Endothelial cell of umbilical vein (primary cell): ENCODE data around the gene BIN2. TPM values are rescaled to one million over a fixed set of nuclear protein-coding genes. Genes with fewer than 3 reads are reported as not detected.

ENCODE experiments used
- BruUV-seq: library from RNA; stranded (reverse); fragments of 400-500 nt; replicated peaks from 2 replicates; lab custom pipeline; 2021; lab: Mats Ljungman, UMichigan
- CTCF ChIA-PET: fragments of 300-600, 350-600 bp; sonication (Branson Sonifier 250); formaldehyde crosslinking; loops from one replicate; lab custom pipeline; 2021; ENCODE audit warnings: antibody characterized with exemption, inconsistent platforms; lab: Charles Lee
- POLR2A ChIA-PET: fragments of 300-600, 350-600 bp; sonication (Branson Sonifier 250); formaldehyde crosslinking; loops from one replicate; lab custom pipeline; 2021; ENCODE audit warnings: antibody characterized with exemption, inconsistent platforms; lab: Charles Lee
- DNase-seq: peaks from one replicate; pipeline ENCODE4 v3.0.0-alpha.2; 2011; ENCODE audit warnings: low read depth, low spot score
- FAIRE-seq: peaks from 2 replicates; lab custom pipeline; 2011; peaks lifted over from hg19 to GRCh38; lab: Jason Lieb, UNC
- H2AFZ ChIP-seq: 2 replicates; pipeline ENCODE4 v1.6.0; 2012; ENCODE audit warnings: low read depth, low read length, control low read depth, inconsistent platforms
- H3K27ac ChIP-seq: 2 replicates; pipeline ENCODE4 v1.5.1; 2011; ENCODE audit warnings: low read depth, mild to moderate bottlenecking, control low read depth, low read length, moderate library complexity; ENCODE audit not compliant: insufficient read depth
- H3K27me3 ChIP-seq, 2 experiments: 2 replicates each; pipeline versions ENCODE4 v1.6.0 to v1.6.1; 2011; ENCODE audit warnings: low read length in 2 of 2, mixed read lengths in 1 of 2; ENCODE audit not compliant: control insufficient read depth in 2 of 2, insufficient read depth in 2 of 2
- H3K36me3 ChIP-seq, 2 experiments: 2 replicates in 1 of 2; 3 replicates in 1 of 2; pipeline ENCODE4 v1.5.1; 2011; ENCODE audit warnings: low read length in 2 of 2, mild to moderate bottlenecking in 1 of 2, moderate library complexity in 1 of 2; ENCODE audit not compliant: control insufficient read depth in 2 of 2, insufficient read depth in 2 of 2; ENCODE audit errors: extremely low read depth in 1 of 2
- H3K4me1 ChIP-seq: 3 replicates; pipeline ENCODE4 v1.5.1; 2011; ENCODE audit warnings: mild to moderate bottlenecking, low read length; ENCODE audit not compliant: control insufficient read depth, insufficient read depth; ENCODE audit errors: extremely low read depth
- H3K4me2 ChIP-seq: 2 replicates; pipeline ENCODE4 v1.6.1; 2011; ENCODE audit warnings: low read length, control low read depth, mixed read lengths; ENCODE audit not compliant: insufficient read depth
- H3K4me3 ChIP-seq, 3 experiments: fragments of 200-600 bp in 1 of 3; sonication (generic), shearing (Covaris generic) in 1 of 3; replicated peaks in 1 of 3; 2 replicates each; pipeline ENCODE4 v1.5.1; 2011 to 2016; ENCODE audit warnings: control low read depth in 3 of 3, low read length in 3 of 3, mild to moderate bottlenecking in 2 of 3, inconsistent platforms in 1 of 3, low read depth in 1 of 3, moderate library complexity in 1 of 3; ENCODE audit not compliant: insufficient read depth in 1 of 3
- H3K79me2 ChIP-seq: 2 replicates; pipeline ENCODE4 v1.6.0; 2012; ENCODE audit warnings: low read length, inconsistent platforms; ENCODE audit not compliant: control insufficient read depth, insufficient read depth
- H3K9ac ChIP-seq: replicated peaks from 2 replicates; pipeline ENCODE3; 2011; ENCODE audit warnings: low read length, control low read depth; ENCODE audit not compliant: insufficient read depth; ENCODE audit errors: extremely low read depth
- H3K9me1 ChIP-seq: replicated peaks from 3 replicates; pipeline ENCODE4 v1.6.0; 2011; ENCODE audit warnings: mild to moderate bottlenecking, low read length; ENCODE audit not compliant: control insufficient read depth, insufficient read depth; ENCODE audit errors: extremely low read depth
- H3K9me3 ChIP-seq: replicated peaks from 2 replicates; pipeline ENCODE4 v1.5.1; 2012; ENCODE audit warnings: low read length, inconsistent platforms; ENCODE audit not compliant: control insufficient read depth, insufficient read depth
- H4K20me1 ChIP-seq: replicated peaks from 2 replicates; pipeline ENCODE3; 2011; ENCODE audit warnings: mild to moderate bottlenecking, low read length; ENCODE audit not compliant: control insufficient read depth, insufficient read depth; ENCODE audit errors: extremely low read depth
- CTCF ChIP-seq, 2 donors: IDR thresholded peaks; 1 replicate in 1 of 2; 2 replicates in 1 of 2; pipeline ENCODE4 v1.5.1; 2011; ENCODE audit warnings: low read length in 2 of 2, mild to moderate bottlenecking in 2 of 2, moderate library complexity in 2 of 2, control low read depth in 1 of 2, inconsistent platforms in 1 of 2, low read depth in 1 of 2; ENCODE audit not compliant: insufficient read depth in 1 of 2; ENCODE audit errors: extremely low read depth in 1 of 2
- EZH2 ChIP-seq: IDR thresholded peaks from 2 replicates; pipeline ENCODE4 v1.6.1; 2012; ENCODE audit warnings: borderline replicate concordance, low read depth, mild to moderate bottlenecking, moderate library complexity, low read length, inconsistent platforms; ENCODE audit not compliant: severe bottlenecking
- FOS ChIP-seq: IDR thresholded peaks from 2 replicates; pipeline ENCODE4 v1.6.1; 2011; ENCODE audit warnings: mild to moderate bottlenecking, low read length, moderate library complexity, borderline replicate concordance; ENCODE audit not compliant: insufficient read depth
- GATA2 ChIP-seq: IDR thresholded peaks from 2 replicates; pipeline ENCODE4 v1.7.0; 2011; ENCODE audit warnings: low read depth, mild to moderate bottlenecking, moderate library complexity, mixed read lengths, low read length; ENCODE audit not compliant: insufficient read length, insufficient read depth
- JUN ChIP-seq: IDR thresholded peaks from 2 replicates; pipeline ENCODE4 v1.6.1; 2011; ENCODE audit warnings: borderline replicate concordance, low read depth; ENCODE audit not compliant: insufficient read length, insufficient read depth
- MAX ChIP-seq: IDR thresholded peaks from 2 replicates; pipeline ENCODE4 v1.6.1; 2011; ENCODE audit not compliant: insufficient read depth, insufficient read length
- MYC ChIP-seq: IDR thresholded peaks from one replicate; pipeline ENCODE4 v1.6.1; 2011; ENCODE audit warnings: mild to moderate bottlenecking, low read depth, low read length
- POLR2A ChIP-seq: IDR thresholded peaks from 2 replicates; pipeline ENCODE4 v1.6.1; 2012; ENCODE audit warnings: low read depth, mild to moderate bottlenecking, control low read depth, low read length
- POLR2AphosphoS5 ChIP-seq: IDR thresholded peaks from 2 replicates; pipeline ENCODE4 v1.6.1; 2012; ENCODE audit warnings: low read depth, mild to moderate bottlenecking, control low read depth, low read length, moderate library complexity; ENCODE audit not compliant: insufficient read depth
- dilution Hi-C: fragments of 300-500 bp; cut with MboI; formaldehyde crosslinking; loops from one replicate; pipeline ENCODE4 v1.15.0; 2019; ENCODE audit warnings: low sequenced_read_pairs; ENCODE audit not compliant: extremely low pct_ligation_motif_present
- intact Hi-C: fragments of 100-400 bp; cut with micrococcal nuclease; formaldehyde crosslinking; loops from one replicate; pipeline ENCODE4 v1.10.0; 2022
- polyA plus RNA-seq, 4 experiments: library from polyadenylated mRNA; depleted of rRNA in 3 of 4; stranded (reverse) in 3 of 4; unstranded in 1 of 4; fragments of >200 nt; gene quantifications; 2 replicates each; pipeline versions ENCODE4 v1.2.1 to v1.2.3, GENCODE V29; 2011 to 2012; ENCODE audit warnings: missing spikeins in 1 of 4
- total RNA-seq: library from RNA; stranded (reverse); gene quantifications from 2 replicates; pipeline ENCODE4 v1.2.3, GENCODE V29; 2021

The BIN2 gene
- total and polyA plus RNA-seq, 2 donors (not counting 3 experiments of a cell fraction or from before 2014, with no cell fraction given), result not detected

GRCh38 chr12:51320311-51320694 is 3.7 kb downstream of the BIN2 start:
- H3K9me1 ChIP-seq, result no peaks in the 10 kb centered on the region
- H3K36me3 ChIP-seq, result no peaks in the 10 kb centered on the region
- H3K9ac ChIP-seq, result no peak overlapping the region
- no peak overlapping the region for H2AFZ ChIP-seq
- DNase-seq (no peak), FAIRE-seq (no peak)
- H3K4me3 ChIP-seq, result no peak overlapping the region
- no peaks in the 10 kb centered on the region for H3K4me1 ChIP-seq
- H3K4me2 ChIP-seq, result no peak overlapping the region
- no peak overlapping the region for H3K27ac ChIP-seq
- H3K79me2 ChIP-seq, result no peaks in the 10 kb centered on the region
- H3K27me3 ChIP-seq, result peaks cover 0 to 2% of the 10 kb centered on the region in 2 experiments
- dilution Hi-C loops, result no loop called here
- ChIA-PET POLR2A (interaction anchor here (0.7 kb wide), 1 partner anchor 194 kb away, joined by 5 read pairs; no protein-coding TSS in a partner anchor), CTCF (interaction anchor here (1.0 to 2.5 kb wide), 2 partner anchors 12 to 21 kb away, joined by 6 to 14 read pairs; no protein-coding TSS in a partner anchor)
- H4K20me1 ChIP-seq, result no peaks in the 10 kb centered on the region
- intact Hi-C loops, result no loop called here
- TF ChIP-seq MAX, result no peak
- TF ChIP-seq CTCF (IDR thresholded peaks at IDR 0.05; ENCODE audit: extremely low read depth in 1 of 2, insufficient read depth in 1 of 2, low read depth in 1 of 2, low read length in 2 of 2), result no peak
- no peak for TF ChIP-seq FOS
- TF ChIP-seq POLR2A, result no peak
- TF ChIP-seq GATA2, result no peak
- TF ChIP-seq EZH2, result no peak
- TF ChIP-seq POLR2AphosphoS5, result no peak
- TF ChIP-seq MYC, result no peak
- no peak for TF ChIP-seq JUN
- H3K9me3 ChIP-seq, result no peaks in the 10 kb centered on the region
- no TSS peak for BruUV-seq
